HEK293 (cell line): ENCODE data around the gene RAB11B.
"Not testable (repeated sequence)": the region's sequence is repeated elsewhere in the genome, so short reads cannot be mapped to it uniquely, and the experiment has no call there.

Experiments used
- CTCF ChIA-PET: fragments of 350-600 bp; formaldehyde crosslinking; extraction: SDS; loops from one replicate; lab custom pipeline; 2021; ENCODE audit warnings: antibody characterized with exemption; lab: Yijun Ruan, JAX
- POLR2A ChIA-PET: fragments of 300-600 bp; formaldehyde crosslinking; extraction: SDS; loops from one replicate; lab custom pipeline; 2020; ENCODE audit warnings: antibody characterized with exemption, inconsistent platforms; lab: Yijun Ruan, JAX
- H3K27ac ChIP-seq: fragments of 200-500 bp; sonication (Bioruptor generic); 2 replicates; pipeline ENCODE4 v1.5.1; 2014; ENCODE audit warnings: low read depth, low read length, control low read depth, inconsistent platforms; ENCODE audit errors: extremely low read depth
- H3K36me3 ChIP-seq, 2 experiments: fragments of 200-500 bp in 1 of 2; sonication (Bioruptor generic) in 1 of 2; 1 replicate in 1 of 2; 2 replicates in 1 of 2; pipeline ENCODE4 v1.5.1; 2014 to 2017; ENCODE audit warnings: inconsistent platforms in 2 of 2, low read length in 2 of 2; ENCODE audit not compliant: control insufficient read depth in 2 of 2, insufficient read depth in 1 of 2
- H3K4me1 ChIP-seq: fragments of 200-500 bp; sonication (Bioruptor generic); 2 replicates; pipeline ENCODE4 v1.5.1; 2014; ENCODE audit warnings: mild to moderate bottlenecking, low read length, inconsistent platforms; ENCODE audit not compliant: control insufficient read depth, insufficient read depth
- H3K4me3 ChIP-seq: 2 replicates; pipeline ENCODE4 v1.5.1; 2011; ENCODE audit warnings: low read depth, mild to moderate bottlenecking, control low read depth, low read length, moderate library complexity
- H3K9me3 ChIP-seq: fragments of 200-500 bp; sonication (Bioruptor generic); 2 replicates; pipeline ENCODE4 v1.5.1; 2014; ENCODE audit warnings: low read depth, low read length, inconsistent platforms; ENCODE audit not compliant: control insufficient read depth, insufficient read depth
- GLI2 ChIP-seq: fragments of 450-650 bp; formaldehyde crosslinking; IDR thresholded peaks from 2 replicates; pipeline ENCODE4; 2017; ENCODE audit warnings: missing biosample characterization, missing genetic modification characterization, low read depth, borderline replicate concordance
- HIC1 ChIP-seq: fragments of 450-650 bp; formaldehyde crosslinking; IDR thresholded peaks from 2 replicates; pipeline ENCODE4 v1.5.1; 2016; ENCODE audit warnings: missing biosample characterization, missing genetic modification characterization
- KLF1 ChIP-seq: fragments of 450-650 bp; formaldehyde crosslinking; IDR thresholded peaks from 2 replicates; pipeline ENCODE4 v1.5.1; 2016; ENCODE audit warnings: missing biosample characterization, missing genetic modification characterization
- MZF1 ChIP-seq: fragments of 450-650 bp; formaldehyde crosslinking; IDR thresholded peaks from 2 replicates; pipeline ENCODE4 v1.5.1; 2017; ENCODE audit warnings: missing biosample characterization, missing genetic modification characterization, borderline replicate concordance
- PBX3 ChIP-seq: sonication (generic); formaldehyde crosslinking; IDR thresholded peaks from 2 replicates; pipeline ENCODE4 v1.8.1; 2022; ENCODE audit warnings: mild to moderate bottlenecking, moderate library complexity, missing genetic modification reagents
- ZBTB44 ChIP-seq: fragments of 450-650 bp; IDR thresholded peaks from 2 replicates; pipeline ENCODE4 v1.5.1; 2018; ENCODE audit warnings: missing biosample characterization, mild to moderate bottlenecking, missing genetic modification characterization
- ZFHX2 ChIP-seq: fragments of 450-650 bp; formaldehyde crosslinking; conservative IDR thresholded peaks from 2 replicates; pipeline ENCODE4 v1.5.1; 2016; ENCODE audit warnings: missing biosample characterization, missing genetic modification characterization
- ZFP3 ChIP-seq: fragments of 450-650 bp; formaldehyde crosslinking; IDR thresholded peaks from 2 replicates; pipeline ENCODE4 v1.5.1; 2016; ENCODE audit warnings: low read depth, missing biosample characterization, missing genetic modification characterization
- ZFP37 ChIP-seq: fragments of 450-650 bp; formaldehyde crosslinking; IDR thresholded peaks from 2 replicates; pipeline ENCODE4 v1.5.1; 2016; ENCODE audit warnings: missing biosample characterization, missing genetic modification characterization
- ZFP41 ChIP-seq: fragments of 450-650 bp; formaldehyde crosslinking; IDR thresholded peaks from 2 replicates; pipeline ENCODE4 v1.5.1; 2016; ENCODE audit warnings: missing biosample characterization, missing genetic modification characterization, borderline replicate concordance
- ZNF18 ChIP-seq: fragments of 450-650 bp; formaldehyde crosslinking; IDR thresholded peaks from 2 replicates; pipeline ENCODE4 v1.5.1; 2016; ENCODE audit warnings: missing biosample characterization, missing genetic modification characterization
- ZNF239 ChIP-seq: fragments of 450-650 bp; formaldehyde crosslinking; IDR thresholded peaks from 2 replicates; pipeline ENCODE4 v1.5.1; 2016; ENCODE audit warnings: missing biosample characterization, missing genetic modification characterization
- ZNF324 ChIP-seq: fragments of 450-650 bp; formaldehyde crosslinking; IDR thresholded peaks from 2 replicates; pipeline ENCODE4 v1.5.1; 2016; ENCODE audit warnings: missing biosample characterization, missing genetic modification characterization
- ZNF341 ChIP-seq: fragments of 450-650 bp; formaldehyde crosslinking; IDR thresholded peaks from 2 replicates; pipeline ENCODE4; 2016; ENCODE audit warnings: low read depth, missing biosample characterization, missing genetic modification characterization
- ZNF513 ChIP-seq: fragments of 450-650 bp; IDR thresholded peaks from 2 replicates; pipeline ENCODE4 v1.5.1; 2018; ENCODE audit warnings: missing biosample characterization, missing genetic modification characterization
- ZNF548 ChIP-seq: fragments of 450-650 bp; formaldehyde crosslinking; IDR thresholded peaks from 2 replicates; pipeline ENCODE4 v1.5.1; 2016; ENCODE audit warnings: missing biosample characterization, missing genetic modification characterization
- ZNF571 ChIP-seq: fragments of 450-650 bp; formaldehyde crosslinking; IDR thresholded peaks from 2 replicates; pipeline ENCODE4 v1.5.0; 2017; ENCODE audit warnings: missing biosample characterization, missing genetic modification characterization
- ZNF610 ChIP-seq: fragments of 450-650 bp; formaldehyde crosslinking; IDR thresholded peaks from 2 replicates; pipeline ENCODE4 v1.5.1; 2016; ENCODE audit warnings: missing biosample characterization, missing genetic modification characterization, borderline replicate concordance
- ZNF692 ChIP-seq: fragments of 450-650 bp; formaldehyde crosslinking; IDR thresholded peaks from 2 replicates; pipeline ENCODE4 v1.5.1; 2016; ENCODE audit warnings: missing biosample characterization, missing genetic modification characterization
- ZNF791 ChIP-seq: fragments of 450-650 bp; formaldehyde crosslinking; IDR thresholded peaks from 2 replicates; pipeline ENCODE4 v1.5.1; 2016; ENCODE audit warnings: missing biosample characterization, missing genetic modification characterization

The RAB11B gene

GRCh38 chr19:8376373-8376974 lies 13.7 kb upstream of the RAB11B start:
- not testable (repeated sequence) for H3K9me3 ChIP-seq, H3K27ac ChIP-seq, H3K4me1 ChIP-seq, H3K36me3 ChIP-seq, H3K4me3 ChIP-seq
- CTCF ChIA-PET, result interaction anchor here (0.7 to 0.8 kb wide), 3 partner anchors 21 to 58 kb away, joined by 3 to 5 read pairs (median 3); no protein-coding TSS in a partner anchor
- POLR2A ChIA-PET, result interaction anchor here (0.6 to 1.6 kb wide), 3 partner anchors 14 to 432 kb away, joined by 3 to 4 read pairs (median 3); partner anchors contain the start of gene RAB11B

GRCh38 chr19:8377598-8377997 lies 12.6 kb upstream of the RAB11B start:
- H3K4me1 ChIP-seq, result no peaks in the 10 kb centered on the region
- H3K9me3 ChIP-seq, result no peaks in the 10 kb centered on the region
- H3K4me3 ChIP-seq, result no peak overlapping the region
- CTCF ChIA-PET, result interaction anchor here (0.8 to 1.1 kb wide), 2 partner anchors 22 to 39 kb away, joined by 3 read pairs; no protein-coding TSS in a partner anchor
- POLR2A ChIA-PET, result no interaction called here
- peaks cover 0 to 4% of the 10 kb centered on the region in 2 experiments; a peak in 2 of 3 replicates for H3K36me3 ChIP-seq
- no peak overlapping the region for H3K27ac ChIP-seq
- TF ChIP-seq ZNF513 (no peak), ZNF791 (tag by site-specific recombination) (no peak), ZFP37 (tag by site-specific recombination) (no peak), ZNF548 (no peak), PBX3 (no peak), ZNF610 (tag by site-specific recombination) (no peak), ZBTB44 (tag by site-specific recombination) (no peak), ZNF18 (tag by site-specific recombination) (no peak), HIC1 (no peak), ZNF239 (tag by site-specific recombination) (no peak), ZFHX2 (tag by site-specific recombination) (no peak), KLF1 (tag by site-specific recombination) (no peak), ZFP3 (no peak), GLI2 (tag by site-specific recombination) (no peak), MZF1 (no peak), ZNF324 (tag by site-specific recombination) (no peak), ZNF571 (tag by site-specific recombination) (no peak), ZNF341 (tag by site-specific recombination) (no peak), ZNF692 (tag by site-specific recombination) (no peak), ZFP41 (tag by site-specific recombination) (no peak)
